HL-60 (cell line): ENCODE results near the gene UNC5C.

Experiments
- CTCF ChIP-seq: IDR thresholded peaks from one replicate; pipeline ENCODE4 v1.5.1; 2011; ENCODE audit warnings: low read length, control low read depth, inconsistent platforms; ENCODE audit not compliant: insufficient read depth
- GABPA ChIP-seq: IDR thresholded peaks from 2 replicates; pipeline ENCODE4 v1.6.1; 2012; ENCODE audit warnings: low read depth
- SPI1 ChIP-seq: IDR thresholded peaks from 2 replicates; pipeline ENCODE4 v1.6.1; 2012; ENCODE audit warnings: low read depth, mild to moderate bottlenecking, borderline replicate concordance

DNA sequence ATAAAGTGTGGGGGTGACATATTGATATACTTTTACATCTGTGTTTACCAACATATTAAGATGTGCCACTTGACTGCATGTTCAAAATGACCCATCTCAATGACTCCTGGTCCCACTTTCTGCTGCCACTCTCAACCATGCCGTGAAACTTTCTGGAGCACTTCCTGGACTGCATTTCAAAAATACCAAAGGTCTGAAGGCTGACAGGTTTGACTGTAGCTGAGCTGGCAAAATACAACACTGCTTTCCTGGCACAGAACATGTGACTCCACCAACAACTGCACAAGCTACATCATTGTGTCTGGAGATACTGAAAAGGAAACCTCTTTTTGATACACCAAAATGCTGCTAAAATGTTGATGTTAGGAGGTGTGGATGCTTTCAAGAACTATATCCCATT lies 184.8 kb downstream of the UNC5C start:
- TF ChIP-seq CTCF: no peak
- no peak for TF ChIP-seq SPI1
- TF ChIP-seq GABPA: no peak
